HEK293T (cell line): Measurements from ENCODE around the gene SMG6.

Experiments used
- ARNT ChIP-seq: fragments of 450-650 bp; IDR thresholded peaks from 2 replicates; pipeline ENCODE4 v1.6.1; 2017; ENCODE audit warnings: mild to moderate bottlenecking
- BHLHE40 ChIP-seq: fragments of 450-650 bp; IDR thresholded peaks from 2 replicates; pipeline ENCODE4 v1.6.1; 2016; ENCODE audit warnings: mild to moderate bottlenecking, moderate library complexity, borderline replicate concordance
- FOXA1 ChIP-seq: fragments of 450-650 bp; IDR thresholded peaks from 2 replicates; pipeline ENCODE4 v1.6.1; 2016; ENCODE audit warnings: mild to moderate bottlenecking
- FOXK2 ChIP-seq: fragments of 450-650 bp; IDR thresholded peaks from 2 replicates; pipeline ENCODE4 v1.6.1; 2016; ENCODE audit warnings: mild to moderate bottlenecking
- FOXM1 ChIP-seq: fragments of 450-650 bp; IDR thresholded peaks from 2 replicates; pipeline ENCODE4 v1.6.1; 2017; ENCODE audit warnings: mild to moderate bottlenecking, borderline replicate concordance
- L3MBTL2 ChIP-seq: fragments of 450-650 bp; conservative IDR thresholded peaks from 2 replicates; pipeline ENCODE4 v1.6.1; 2016; ENCODE audit warnings: mild to moderate bottlenecking
- SP1 ChIP-seq: fragments of 450-650 bp; IDR thresholded peaks from 2 replicates; pipeline ENCODE4 v1.6.1; 2017
- SUZ12 ChIP-seq: fragments of 450-650 bp; IDR thresholded peaks from 2 replicates; pipeline ENCODE4 v1.6.1; 2016; ENCODE audit warnings: mild to moderate bottlenecking
- ZNF384 ChIP-seq: fragments of 450-650 bp; IDR thresholded peaks from 2 replicates; pipeline ENCODE4 v1.6.1; 2016
- TF ChIP-seq, protein P1 (sequence below): fragments of 450-650 bp; IDR thresholded peaks from 2 replicates; pipeline ENCODE4 v1.6.1; 2016

DNA sequence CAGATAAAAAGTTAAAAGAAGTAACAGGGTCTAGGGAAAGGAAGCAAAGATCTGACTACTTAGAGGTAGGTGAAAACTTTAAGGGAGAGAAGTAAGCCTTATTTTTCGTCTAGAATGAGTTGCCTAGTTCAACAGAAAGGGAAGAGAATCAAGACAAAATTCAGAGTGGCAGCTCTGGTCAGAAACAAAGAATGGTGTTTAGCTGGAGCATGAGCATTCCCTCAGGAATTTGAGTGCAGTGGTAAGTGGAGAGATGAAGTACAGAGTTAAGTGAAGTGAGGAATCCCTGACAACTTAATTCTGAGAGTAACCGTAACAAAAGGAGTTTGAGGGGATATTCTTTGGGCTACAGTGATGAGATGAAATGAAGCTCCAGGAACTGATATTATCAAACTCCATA is 11.5 kb downstream of the SMG6 start:
- no peak for TF ChIP-seq ARNT
- no peak for TF ChIP-seq ZNF384
- TF ChIP-seq SP1 = no peak
- TF ChIP-seq, protein P1, sequence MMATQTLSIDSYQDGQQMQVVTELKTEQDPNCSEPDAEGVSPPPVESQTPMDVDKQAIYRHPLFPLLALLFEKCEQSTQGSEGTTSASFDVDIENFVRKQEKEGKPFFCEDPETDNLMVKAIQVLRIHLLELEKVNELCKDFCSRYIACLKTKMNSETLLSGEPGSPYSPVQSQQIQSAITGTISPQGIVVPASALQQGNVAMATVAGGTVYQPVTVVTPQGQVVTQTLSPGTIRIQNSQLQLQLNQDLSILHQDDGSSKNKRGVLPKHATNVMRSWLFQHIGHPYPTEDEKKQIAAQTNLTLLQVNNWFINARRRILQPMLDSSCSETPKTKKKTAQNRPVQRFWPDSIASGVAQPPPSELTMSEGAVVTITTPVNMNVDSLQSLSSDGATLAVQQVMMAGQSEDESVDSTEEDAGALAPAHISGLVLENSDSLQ = no peak
- TF ChIP-seq FOXM1 = no peak
- no peak for TF ChIP-seq FOXA1
- TF ChIP-seq FOXK2 = no peak
- TF ChIP-seq BHLHE40 = no peak
- TF ChIP-seq L3MBTL2 = no peak
- TF ChIP-seq SUZ12 = no peak
